Astrocyte (in vitro differentiated cells and primary cell): ENCODE results near the gene PTPRU. TPM values are rescaled to one million over a fixed set of nuclear protein-coding genes. Genes with fewer than 3 reads are reported as not detected.
A peak's percentile ranks its signal among the peaks of the same experiment; 100 is the strongest.

Experiments
- DNase-seq: peaks from one replicate; pipeline ENCODE4 v3.0.0-alpha.2; 2010; ENCODE audit warnings: low read depth
- FAIRE-seq: peaks from 2 replicates; lab custom pipeline; 2011; peaks lifted over from hg19 to GRCh38; lab: Jason Lieb, UNC
- H2AFZ ChIP-seq: 2 replicates; pipeline ENCODE4 v1.6.0; 2012; ENCODE audit warnings: low read depth, low read length, inconsistent platforms
- H3K27ac ChIP-seq: 2 replicates; pipeline ENCODE4 v1.5.1; 2011; ENCODE audit warnings: low read depth, low read length, inconsistent platforms
- H3K27me3 ChIP-seq: 2 replicates; pipeline ENCODE4 v1.6.0; 2011; ENCODE audit warnings: low read length, inconsistent platforms; ENCODE audit not compliant: insufficient read depth
- H3K36me3 ChIP-seq: 2 replicates; pipeline ENCODE4 v1.5.1; 2011; ENCODE audit warnings: low read length, inconsistent platforms; ENCODE audit not compliant: insufficient read depth
- H3K4me1 ChIP-seq: 2 replicates; pipeline ENCODE4 v1.5.1; 2011; ENCODE audit warnings: low read length, inconsistent platforms; ENCODE audit not compliant: insufficient read depth
- H3K4me2 ChIP-seq: 2 replicates; pipeline ENCODE4 v1.6.0; 2012; ENCODE audit warnings: low read length, inconsistent platforms
- H3K4me3 ChIP-seq: 2 replicates; pipeline ENCODE4 v1.5.1; 2011; ENCODE audit warnings: low read depth, mild to moderate bottlenecking, low read length, inconsistent platforms; ENCODE audit not compliant: insufficient read depth
- H3K79me2 ChIP-seq: 2 replicates; pipeline ENCODE4 v1.6.0; 2012; ENCODE audit warnings: mild to moderate bottlenecking, low read length, inconsistent platforms; ENCODE audit not compliant: insufficient read depth
- H3K9ac ChIP-seq: 2 replicates; pipeline ENCODE4 v1.6.0; 2012; ENCODE audit warnings: mild to moderate bottlenecking, low read length, inconsistent platforms
- H3K9me3 ChIP-seq: 2 replicates; pipeline ENCODE4 v1.5.1; 2012; ENCODE audit warnings: low read depth, mild to moderate bottlenecking, low read length, inconsistent platforms; ENCODE audit not compliant: insufficient read depth
- H4K20me1 ChIP-seq: 2 replicates; pipeline ENCODE4 v1.6.0; 2012; ENCODE audit warnings: low read length, inconsistent platforms; ENCODE audit not compliant: insufficient read depth
- H3K27ac Mint-ChIP-seq: one replicate; pipeline ENCODE4 v1.8.0; 2021; ENCODE audit warnings: mild to moderate bottlenecking, mixed read lengths; ENCODE audit not compliant: unreplicated experiment
- H3K27me3 Mint-ChIP-seq: one replicate; pipeline ENCODE4 v1.8.0; 2021; ENCODE audit warnings: low read depth, mixed read lengths; ENCODE audit not compliant: unreplicated experiment
- H3K36me3 Mint-ChIP-seq: one replicate; pipeline ENCODE4 v1.8.0; 2021; ENCODE audit warnings: low read depth, mixed read lengths; ENCODE audit not compliant: unreplicated experiment
- H3K4me1 Mint-ChIP-seq: one replicate; pipeline ENCODE4 v1.8.0; 2021; ENCODE audit warnings: low read depth, mixed read lengths; ENCODE audit not compliant: unreplicated experiment
- H3K4me3 Mint-ChIP-seq: one replicate; pipeline ENCODE4 v1.8.0; 2021; ENCODE audit warnings: mild to moderate bottlenecking, moderate library complexity, mixed read lengths; ENCODE audit not compliant: unreplicated experiment
- H3K9me3 Mint-ChIP-seq: one replicate; pipeline ENCODE4 v1.8.0; 2021; ENCODE audit warnings: mild to moderate bottlenecking, mixed read lengths; ENCODE audit not compliant: unreplicated experiment
- EZH2 ChIP-seq: IDR thresholded peaks from 2 replicates; pipeline ENCODE4 v1.6.1; 2012; ENCODE audit warnings: mild to moderate bottlenecking, low read length, inconsistent platforms; ENCODE audit not compliant: insufficient read depth
- total RNA-seq: library from RNA; stranded (reverse); gene quantifications from 2 replicates; pipeline ENCODE4 v1.2.1, GENCODE V29; 2021
- TF ChIP-seq, protein P1 (sequence below): IDR thresholded peaks from 2 replicates; pipeline ENCODE4 v1.5.1; 2011; ENCODE audit warnings: low read depth, mild to moderate bottlenecking, inconsistent platforms, low read length, moderate library complexity; ENCODE audit not compliant: insufficient read depth

The PTPRU gene
- total RNA-seq, 1 donor from 2014 or later = 36.6 TPM

DNA sequence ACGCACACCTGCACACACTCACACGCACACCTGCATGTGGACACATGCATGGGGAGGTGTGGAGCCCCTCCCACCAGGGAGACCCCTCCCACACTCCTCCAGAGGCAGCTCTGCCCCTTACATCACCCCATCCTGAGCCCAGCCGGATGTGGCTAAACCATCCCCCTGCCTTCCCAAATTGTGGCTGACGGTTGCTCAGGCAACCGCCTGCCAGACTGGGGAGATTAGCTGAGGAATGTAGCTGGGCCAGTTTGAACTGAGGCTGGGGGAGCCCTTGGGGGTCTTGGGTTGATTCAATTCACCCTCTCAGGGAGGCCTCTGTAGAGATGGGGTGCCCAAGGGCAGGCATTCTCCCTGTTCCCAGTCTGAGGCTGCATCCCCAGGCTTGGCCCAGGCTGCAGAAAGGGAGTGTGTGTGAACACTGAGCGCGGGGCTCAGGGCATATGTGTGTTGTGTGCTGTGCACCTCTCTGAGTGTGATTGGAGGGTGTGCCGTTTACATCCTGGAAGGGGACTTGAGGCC is 12.9 kb downstream of the PTPRU start:
- peaks cover 4% of the 10 kb centered on the region for H3K27me3 Mint-ChIP-seq
- no peak overlapping the region for H3K4me3 Mint-ChIP-seq
- H3K9me3 Mint-ChIP-seq = no peaks in the 10 kb centered on the region
- peaks cover 37% of the 10 kb centered on the region for H3K79me2 ChIP-seq
- peak overlapping the region; percentile 86 for H3K27ac Mint-ChIP-seq
- no peak overlapping the region for H3K4me3 ChIP-seq
- no peaks in the 10 kb centered on the region for H3K9me3 ChIP-seq
- peaks cover 26% of the 10 kb centered on the region for H3K4me1 Mint-ChIP-seq
- TF ChIP-seq EZH2 = no peak
- TF ChIP-seq, protein P1, sequence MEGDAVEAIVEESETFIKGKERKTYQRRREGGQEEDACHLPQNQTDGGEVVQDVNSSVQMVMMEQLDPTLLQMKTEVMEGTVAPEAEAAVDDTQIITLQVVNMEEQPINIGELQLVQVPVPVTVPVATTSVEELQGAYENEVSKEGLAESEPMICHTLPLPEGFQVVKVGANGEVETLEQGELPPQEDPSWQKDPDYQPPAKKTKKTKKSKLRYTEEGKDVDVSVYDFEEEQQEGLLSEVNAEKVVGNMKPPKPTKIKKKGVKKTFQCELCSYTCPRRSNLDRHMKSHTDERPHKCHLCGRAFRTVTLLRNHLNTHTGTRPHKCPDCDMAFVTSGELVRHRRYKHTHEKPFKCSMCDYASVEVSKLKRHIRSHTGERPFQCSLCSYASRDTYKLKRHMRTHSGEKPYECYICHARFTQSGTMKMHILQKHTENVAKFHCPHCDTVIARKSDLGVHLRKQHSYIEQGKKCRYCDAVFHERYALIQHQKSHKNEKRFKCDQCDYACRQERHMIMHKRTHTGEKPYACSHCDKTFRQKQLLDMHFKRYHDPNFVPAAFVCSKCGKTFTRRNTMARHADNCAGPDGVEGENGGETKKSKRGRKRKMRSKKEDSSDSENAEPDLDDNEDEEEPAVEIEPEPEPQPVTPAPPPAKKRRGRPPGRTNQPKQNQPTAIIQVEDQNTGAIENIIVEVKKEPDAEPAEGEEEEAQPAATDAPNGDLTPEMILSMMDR = no peak
- H3K9ac ChIP-seq = peak overlapping the region; percentile 29
- FAIRE-seq = no peak
- H3K36me3 Mint-ChIP-seq = peaks cover 3% of the 10 kb centered on the region
- H2AFZ ChIP-seq = peak overlapping the region; percentile 48
- peaks cover 35% of the 10 kb centered on the region for H3K4me1 ChIP-seq
- H3K27ac ChIP-seq = peak overlapping the region; percentile 69
- DNase-seq = peak; percentile 71
- H4K20me1 ChIP-seq = peaks cover 17% of the 10 kb centered on the region
- H3K36me3 ChIP-seq = no peaks in the 10 kb centered on the region
- H3K27me3 ChIP-seq = no peaks in the 10 kb centered on the region
- peak overlapping the region; percentile 80 for H3K4me2 ChIP-seq

DNA sequence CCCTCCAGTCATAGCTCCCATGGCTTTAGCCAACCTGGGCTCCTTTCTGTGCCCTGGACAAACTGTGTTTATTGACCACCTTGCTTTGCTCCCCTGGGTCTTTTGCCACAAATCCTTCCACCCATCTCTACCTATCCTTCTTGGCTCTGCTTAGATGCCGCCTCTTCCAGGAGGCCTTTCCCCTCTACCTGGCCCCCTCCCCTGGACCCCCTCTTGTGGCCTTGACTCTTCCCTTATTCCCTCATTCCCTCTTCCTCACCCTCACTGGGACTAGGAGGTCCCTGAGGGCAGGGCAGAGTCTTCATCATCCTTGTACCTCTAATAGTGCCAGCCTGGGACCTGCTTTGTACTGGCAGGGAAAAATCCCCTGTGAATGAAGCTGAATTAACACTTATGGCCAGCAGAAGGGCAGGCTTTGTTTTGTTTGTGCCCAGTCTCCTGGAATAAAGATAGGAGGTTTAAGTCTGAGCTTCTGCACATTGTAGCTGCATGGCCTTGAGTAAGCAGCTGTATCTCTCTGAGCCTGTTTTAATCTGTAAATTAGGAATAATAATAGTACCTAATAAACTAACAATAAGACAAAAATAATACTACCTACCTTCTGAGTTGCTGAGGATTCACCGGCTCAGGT is 13.7 kb downstream of the PTPRU start:
- H3K27me3 ChIP-seq = no peaks in the 10 kb centered on the region
- peaks cover 30% of the 10 kb centered on the region for H3K4me1 ChIP-seq
- DNase-seq (no peak), FAIRE-seq (no peak)
- peak overlapping the region; percentile 29 for H3K9ac ChIP-seq
- no peak overlapping the region for H2AFZ ChIP-seq
- no peak overlapping the region for H3K4me3 Mint-ChIP-seq
- H4K20me1 ChIP-seq = peaks cover 11% of the 10 kb centered on the region
- H3K36me3 ChIP-seq = no peaks in the 10 kb centered on the region
- no peaks in the 10 kb centered on the region for H3K9me3 ChIP-seq
- peaks cover 30% of the 10 kb centered on the region for H3K4me1 Mint-ChIP-seq
- peak overlapping the region; percentile 80 for H3K4me2 ChIP-seq
- no peak overlapping the region for H3K4me3 ChIP-seq
- H3K27me3 Mint-ChIP-seq = peaks cover 9% of the 10 kb centered on the region
- H3K27ac Mint-ChIP-seq = peak overlapping the region; percentile 86
- no peak for TF ChIP-seq EZH2
- TF ChIP-seq, protein P1 = no peak
- H3K27ac ChIP-seq = peak overlapping the region; percentile 69
- peaks cover 3% of the 10 kb centered on the region for H3K36me3 Mint-ChIP-seq
- H3K79me2 ChIP-seq = peaks cover 31% of the 10 kb centered on the region
- H3K9me3 Mint-ChIP-seq = no peaks in the 10 kb centered on the region
